ENCODE results near the gene PSEN1.

The PSEN1 gene

DNA sequence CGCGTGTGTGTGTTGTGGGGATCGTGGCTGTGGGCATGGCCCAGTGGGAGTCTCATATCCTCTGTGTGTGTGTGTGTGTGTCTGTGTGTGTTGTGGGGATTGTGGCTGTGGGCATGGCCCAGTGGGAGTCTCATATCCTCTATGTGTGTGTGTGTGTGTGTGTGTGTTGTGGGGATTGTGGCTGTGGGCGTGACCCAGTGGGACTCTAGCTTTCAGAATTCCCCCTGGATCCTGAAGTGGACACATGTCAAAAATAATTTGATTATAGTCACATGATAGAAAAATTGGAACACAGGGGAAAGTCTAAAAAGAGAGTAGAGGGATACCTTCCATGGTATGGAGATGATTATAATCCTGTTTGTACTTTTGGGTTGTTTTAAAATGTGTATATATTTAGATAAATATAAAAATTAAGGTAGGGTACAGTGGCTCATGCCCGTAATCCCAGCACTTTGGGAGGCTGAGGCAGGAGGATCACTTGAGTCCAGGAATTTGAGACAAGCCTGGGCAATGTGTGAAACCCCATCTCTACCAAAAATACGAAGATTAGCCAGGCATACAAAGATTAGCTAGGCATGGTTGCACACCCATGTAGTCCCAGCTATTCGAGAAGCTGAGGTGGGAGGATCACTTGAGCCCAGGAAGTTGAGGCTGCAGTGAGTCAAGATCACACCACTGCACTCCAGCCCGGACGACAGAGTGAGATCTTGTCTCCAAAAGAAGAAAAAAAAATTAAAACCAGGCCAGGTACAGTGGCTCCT lies 112.0 kb downstream of the PSEN1 start:
- no peaks in the 10 kb centered on the region for H3K9me3 ChIP-seq (ENCODE audit: control insufficient read depth, insufficient read depth, low read length)
- no peak overlapping the region for H3K4me3 ChIP-seq (ENCODE audit: low read depth, low read length)
- H3K36me3 ChIP-seq (ENCODE audit: control insufficient read depth, insufficient read depth, low read length) = peaks cover 9% of the 10 kb centered on the region; the same call in 1 of the 2 replicates
- H3K27me3 ChIP-seq (ENCODE audit: control insufficient read depth, insufficient read depth, low read length) = no peaks in the 10 kb centered on the region
- no peaks in the 10 kb centered on the region for H3K4me1 ChIP-seq (ENCODE audit: control insufficient read depth, insufficient read depth, low read length)
- H3K9ac ChIP-seq (ENCODE audit: low read depth, low read length) = no peak overlapping the region
- H3K27ac ChIP-seq (ENCODE audit: low read depth, low read length) = no peak overlapping the region

DNA sequence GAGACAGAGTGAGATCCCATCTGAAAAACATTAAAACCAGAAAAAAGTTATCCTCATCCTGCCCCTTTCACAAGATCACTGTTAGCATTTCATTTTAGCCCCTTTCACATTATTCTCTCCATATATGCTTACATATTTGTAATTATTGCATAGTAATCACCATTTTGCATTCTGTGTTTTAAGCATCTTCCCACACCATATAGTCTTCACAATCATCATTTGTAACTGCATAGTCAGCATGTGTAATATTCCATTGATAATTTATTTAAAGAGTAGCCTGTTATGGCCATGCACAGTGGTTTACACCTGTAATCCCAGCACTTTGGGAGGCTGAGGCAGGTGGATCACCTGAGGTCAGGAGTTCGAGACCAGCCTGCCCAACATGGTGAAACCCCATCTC lies 112.8 kb downstream of the PSEN1 start:
- Histone ChIP-seq H3K4me3 (ENCODE audit: low read depth, low read length) (no peak overlapping the region), H3K9ac (ENCODE audit: low read depth, low read length) (no peak overlapping the region), H3K9me3 (ENCODE audit: control insufficient read depth, insufficient read depth, low read length) (no peaks in the 10 kb centered on the region), H3K27me3 (ENCODE audit: control insufficient read depth, insufficient read depth, low read length) (no peaks in the 10 kb centered on the region), H3K36me3 (ENCODE audit: control insufficient read depth, insufficient read depth, low read length) (peaks cover 9% of the 10 kb centered on the region; the same call in 1 of the 2 replicates), H3K27ac (ENCODE audit: low read depth, low read length) (no peak overlapping the region), H3K4me1 (ENCODE audit: control insufficient read depth, insufficient read depth, low read length) (no peaks in the 10 kb centered on the region)

DNA sequence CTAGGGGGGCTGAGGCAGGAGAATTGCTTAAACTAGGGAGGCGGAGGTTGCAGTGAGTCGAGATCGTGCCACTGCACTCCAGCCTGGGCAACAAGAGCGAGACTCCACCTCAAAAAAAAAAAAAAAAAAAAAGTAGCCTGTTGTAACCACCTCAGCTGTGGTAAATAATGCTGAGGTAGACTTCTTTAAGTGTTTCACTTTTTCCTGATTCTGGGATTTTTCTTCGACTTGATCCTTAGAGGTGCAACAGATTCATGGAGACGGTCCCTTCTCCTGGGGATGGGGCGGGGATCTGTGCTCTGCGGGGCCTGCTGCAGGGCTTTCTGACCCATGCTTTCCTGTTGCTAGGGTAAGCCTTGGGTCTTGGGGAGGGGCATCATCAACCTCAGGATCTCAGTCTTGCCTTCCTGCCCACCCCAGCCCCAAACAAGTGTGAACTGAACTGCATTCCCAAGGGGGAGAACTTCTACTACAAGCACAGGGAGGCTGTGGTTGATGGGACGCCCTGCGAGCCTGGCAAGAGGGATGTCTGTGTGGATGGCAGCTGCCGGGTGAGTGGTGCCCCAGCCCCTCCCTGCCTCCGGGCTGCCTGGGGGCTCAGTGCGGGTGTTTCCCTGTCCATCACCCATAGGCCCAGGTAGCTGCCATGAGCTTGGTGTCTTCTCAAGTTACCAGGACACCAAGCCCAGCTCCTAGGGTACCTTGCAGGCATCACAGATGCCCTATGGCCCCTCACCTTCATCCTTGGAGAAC lies 113.4 kb downstream of the PSEN1 start:
- Histone ChIP-seq H3K4me1 (ENCODE audit: control insufficient read depth, insufficient read depth, low read length) (no peaks in the 10 kb centered on the region), H3K9ac (ENCODE audit: low read depth, low read length) (no peak overlapping the region), H3K4me3 (ENCODE audit: low read depth, low read length) (no peak overlapping the region), H3K9me3 (ENCODE audit: control insufficient read depth, insufficient read depth, low read length) (no peaks in the 10 kb centered on the region), H3K36me3 (ENCODE audit: control insufficient read depth, insufficient read depth, low read length) (peaks cover 9% of the 10 kb centered on the region; the same call in 1 of the 2 replicates), H3K27ac (ENCODE audit: low read depth, low read length) (no peak overlapping the region), H3K27me3 (ENCODE audit: control insufficient read depth, insufficient read depth, low read length) (no peaks in the 10 kb centered on the region)

DNA sequence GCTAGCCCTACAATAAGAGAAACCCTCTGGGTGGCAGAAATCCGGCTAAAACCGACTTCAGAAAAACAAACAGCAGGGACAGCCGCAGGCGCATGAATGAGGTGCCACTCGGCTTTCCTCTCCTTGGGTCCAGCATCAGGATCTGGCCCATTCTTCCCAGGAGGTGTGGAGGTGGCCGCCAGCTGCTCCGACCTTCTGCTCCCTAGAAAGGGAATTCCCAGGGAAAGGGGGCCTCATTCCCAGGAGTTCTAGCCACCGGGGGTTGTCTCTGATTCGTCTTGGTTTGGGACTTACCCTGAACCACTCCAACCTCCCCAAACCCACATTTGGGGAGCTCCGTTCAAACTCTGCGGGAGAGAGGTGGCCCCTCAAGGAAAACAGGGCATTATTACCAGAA lies 114.0 kb downstream of the PSEN1 start:
- Histone ChIP-seq H3K36me3 (ENCODE audit: control insufficient read depth, insufficient read depth, low read length) (peaks cover 9% of the 10 kb centered on the region; the same call in 1 of the 2 replicates), H3K9me3 (ENCODE audit: control insufficient read depth, insufficient read depth, low read length) (no peaks in the 10 kb centered on the region), H3K4me1 (ENCODE audit: control insufficient read depth, insufficient read depth, low read length) (no peaks in the 10 kb centered on the region), H3K27me3 (ENCODE audit: control insufficient read depth, insufficient read depth, low read length) (no peaks in the 10 kb centered on the region), H3K27ac (ENCODE audit: low read depth, low read length) (no peak overlapping the region), H3K9ac (ENCODE audit: low read depth, low read length) (no peak overlapping the region), H3K4me3 (ENCODE audit: low read depth, low read length) (no peak overlapping the region)

DNA sequence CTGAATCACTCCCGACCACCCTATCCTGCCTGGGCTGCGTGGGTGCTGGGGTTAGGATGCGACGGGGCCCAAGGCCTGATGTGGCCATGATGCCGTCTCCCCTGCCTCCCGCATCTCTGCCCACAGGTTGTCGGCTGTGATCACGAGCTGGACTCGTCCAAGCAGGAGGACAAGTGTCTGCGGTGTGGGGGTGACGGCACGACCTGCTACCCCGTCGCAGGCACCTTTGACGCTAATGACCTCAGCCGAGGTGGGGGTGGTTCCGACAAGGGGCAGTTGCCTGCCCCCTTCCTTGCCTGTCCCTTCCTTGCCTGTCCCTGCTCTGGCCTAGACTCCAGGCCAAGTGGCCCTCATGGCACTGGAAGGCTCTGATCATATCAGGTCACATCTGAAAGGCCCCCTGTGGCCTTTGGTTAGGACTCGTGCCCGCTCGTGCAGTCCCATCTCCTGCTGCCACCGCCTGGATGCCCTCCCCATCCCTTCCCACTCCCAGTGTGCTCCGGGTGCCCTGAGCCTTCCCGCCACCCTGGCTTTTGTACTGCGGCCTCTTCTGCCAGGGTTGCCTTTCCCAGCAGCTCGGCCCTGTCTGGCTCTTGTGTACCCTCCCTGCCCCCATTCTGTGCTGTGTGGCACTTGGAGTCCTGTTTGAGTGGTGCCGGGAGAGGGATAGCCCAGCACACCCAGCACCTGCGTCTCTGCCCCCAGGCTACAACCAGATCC lies 114.6 kb downstream of the PSEN1 start:
- H3K4me1 ChIP-seq (ENCODE audit: control insufficient read depth, insufficient read depth, low read length) = no peaks in the 10 kb centered on the region
- no peak overlapping the region for H3K4me3 ChIP-seq (ENCODE audit: low read depth, low read length)
- H3K27me3 ChIP-seq (ENCODE audit: control insufficient read depth, insufficient read depth, low read length) = no peaks in the 10 kb centered on the region
- no peaks in the 10 kb centered on the region for H3K9me3 ChIP-seq (ENCODE audit: control insufficient read depth, insufficient read depth, low read length)
- no peak overlapping the region for H3K27ac ChIP-seq (ENCODE audit: low read depth, low read length)
- peaks cover 9% of the 10 kb centered on the region; the same call in 1 of the 2 replicates for H3K36me3 ChIP-seq (ENCODE audit: control insufficient read depth, insufficient read depth, low read length)
- H3K9ac ChIP-seq (ENCODE audit: low read depth, low read length) = no peak overlapping the region

DNA sequence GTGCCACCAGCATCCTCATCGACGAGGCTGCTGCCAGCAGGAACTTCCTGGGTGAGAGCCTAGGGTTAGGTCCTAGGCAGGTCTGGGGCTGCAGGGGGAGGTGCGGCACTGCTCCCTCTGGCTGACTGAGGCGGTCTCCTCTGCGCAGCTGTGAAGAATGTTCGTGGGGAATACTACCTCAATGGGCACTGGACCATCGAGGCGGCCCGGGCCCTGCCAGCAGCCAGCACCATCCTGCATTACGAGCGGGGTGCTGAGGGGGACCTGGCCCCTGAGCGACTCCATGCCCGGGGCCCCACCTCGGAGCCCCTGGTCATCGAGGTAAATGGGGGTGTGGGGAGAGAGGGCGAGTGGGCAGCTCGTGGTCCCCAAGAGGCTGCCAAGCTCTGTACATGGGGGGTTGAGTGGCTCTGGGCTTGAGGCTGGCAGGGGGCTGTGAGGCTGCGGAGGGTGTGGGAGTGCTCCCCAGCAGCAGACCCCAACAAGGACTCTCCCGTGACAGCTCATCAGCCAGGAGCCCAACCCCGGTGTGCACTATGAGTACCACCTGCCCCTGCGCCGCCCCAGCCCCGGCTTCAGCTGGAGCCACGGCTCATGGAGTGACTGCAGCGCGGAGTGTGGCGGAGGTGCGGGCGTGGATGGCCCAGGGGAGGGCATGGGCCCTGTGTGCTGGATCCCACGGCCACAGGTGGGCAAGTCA lies 115.4 kb downstream of the PSEN1 start:
- Histone ChIP-seq H3K9me3 (ENCODE audit: control insufficient read depth, insufficient read depth, low read length) (no peaks in the 10 kb centered on the region), H3K36me3 (ENCODE audit: control insufficient read depth, insufficient read depth, low read length) (peaks cover 9% of the 10 kb centered on the region; the same call in 1 of the 2 replicates), H3K9ac (ENCODE audit: low read depth, low read length) (no peak overlapping the region), H3K27me3 (ENCODE audit: control insufficient read depth, insufficient read depth, low read length) (no peaks in the 10 kb centered on the region), H3K27ac (ENCODE audit: low read depth, low read length) (no peak overlapping the region), H3K4me3 (ENCODE audit: low read depth, low read length) (no peak overlapping the region), H3K4me1 (ENCODE audit: control insufficient read depth, insufficient read depth, low read length) (no peaks in the 10 kb centered on the region)

DNA sequence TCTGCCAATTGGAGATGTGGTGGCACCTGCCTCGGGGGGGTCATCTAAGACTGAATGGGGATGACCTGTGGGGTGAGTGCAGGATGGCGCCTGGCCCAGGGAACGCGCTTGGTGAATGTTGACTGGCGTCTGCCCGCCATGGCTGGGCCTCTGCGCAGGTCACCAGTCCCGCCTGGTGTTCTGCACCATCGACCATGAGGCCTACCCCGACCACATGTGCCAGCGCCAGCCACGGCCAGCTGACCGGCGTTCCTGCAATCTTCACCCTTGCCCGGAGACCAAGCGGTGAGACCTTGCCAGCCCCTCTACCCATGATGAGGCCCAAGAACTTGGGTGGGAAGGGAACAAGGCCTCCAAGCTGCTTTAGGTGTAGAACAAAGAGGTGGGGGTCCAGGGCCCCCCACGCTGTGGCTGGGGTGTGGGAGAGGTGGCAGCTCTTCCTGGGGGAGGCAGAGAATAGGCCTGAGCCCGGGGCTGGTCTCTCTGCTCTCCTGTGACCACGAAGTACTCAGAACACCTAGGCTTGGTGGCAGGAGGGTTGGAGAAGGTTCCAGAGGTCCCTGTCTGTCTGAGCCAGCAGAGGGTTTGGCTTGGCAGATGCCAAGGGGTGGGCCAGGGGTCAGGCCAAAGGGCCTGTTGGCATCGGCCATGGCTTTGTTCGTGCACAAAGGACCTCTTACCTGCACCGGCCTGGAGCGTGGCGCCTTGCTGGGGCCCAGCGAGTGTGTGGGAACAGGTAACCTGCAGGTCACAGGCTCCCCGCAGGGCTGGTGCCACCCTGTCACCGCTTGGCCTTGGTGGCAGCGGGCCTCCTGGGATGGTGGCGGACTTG lies 116.4 kb downstream of the PSEN1 start:
- no peaks in the 10 kb centered on the region for H3K9me3 ChIP-seq (ENCODE audit: control insufficient read depth, insufficient read depth, low read length)
- no peaks in the 10 kb centered on the region for H3K4me1 ChIP-seq (ENCODE audit: control insufficient read depth, insufficient read depth, low read length)
- H3K4me3 ChIP-seq (ENCODE audit: low read depth, low read length) = no peak overlapping the region
- H3K27ac ChIP-seq (ENCODE audit: low read depth, low read length) = no peak overlapping the region
- H3K9ac ChIP-seq (ENCODE audit: low read depth, low read length) = no peak overlapping the region
- H3K27me3 ChIP-seq (ENCODE audit: control insufficient read depth, insufficient read depth, low read length) = no peaks in the 10 kb centered on the region
- H3K36me3 ChIP-seq (ENCODE audit: control insufficient read depth, insufficient read depth, low read length) = peaks cover 9% of the 10 kb centered on the region; the same call in 1 of the 2 replicates

DNA sequence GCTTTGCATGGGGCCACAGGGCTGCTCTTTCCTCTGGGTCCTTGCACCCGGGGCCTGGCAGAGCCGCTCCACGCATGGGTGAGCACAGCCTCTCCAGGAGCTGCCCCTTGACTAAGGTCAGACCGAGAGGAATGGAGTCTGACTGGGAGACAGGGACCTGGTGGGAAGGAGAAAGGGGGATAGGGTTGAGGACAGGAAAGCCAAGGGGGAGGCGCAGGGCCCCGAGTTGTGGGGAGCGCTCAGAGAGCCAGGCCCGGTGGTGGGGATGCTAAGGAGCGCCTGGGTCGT lies 117.0 kb downstream of the PSEN1 start:
- H3K9ac ChIP-seq (ENCODE audit: low read depth, low read length) = no peak overlapping the region

DNA sequence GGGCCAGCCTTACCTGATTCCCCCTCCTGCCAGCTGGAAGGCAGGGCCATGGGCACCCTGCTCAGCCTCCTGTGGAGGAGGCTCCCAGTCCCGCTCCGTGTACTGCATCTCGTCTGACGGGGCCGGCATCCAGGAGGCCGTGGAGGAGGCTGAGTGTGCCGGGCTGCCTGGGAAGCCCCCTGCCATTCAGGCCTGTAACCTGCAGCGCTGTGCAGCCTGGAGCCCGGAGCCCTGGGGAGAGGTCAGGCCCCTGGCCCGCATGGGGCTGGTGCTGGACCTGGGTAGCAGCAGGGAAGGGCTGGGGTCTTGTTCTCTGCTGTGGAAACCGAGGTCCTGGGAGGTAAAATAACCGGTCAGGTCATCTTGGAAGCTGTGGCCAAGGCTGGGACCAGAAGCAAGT lies 117.4 kb downstream of the PSEN1 start:
- H3K27ac ChIP-seq (ENCODE audit: low read depth, low read length) = no peak overlapping the region
- no peaks in the 10 kb centered on the region for H3K27me3 ChIP-seq (ENCODE audit: control insufficient read depth, insufficient read depth, low read length)
- no peaks in the 10 kb centered on the region for H3K4me1 ChIP-seq (ENCODE audit: control insufficient read depth, insufficient read depth, low read length)
- H3K9me3 ChIP-seq (ENCODE audit: control insufficient read depth, insufficient read depth, low read length) = no peaks in the 10 kb centered on the region
- peaks cover 11% of the 10 kb centered on the region; the same call in 1 of the 2 replicates for H3K36me3 ChIP-seq (ENCODE audit: control insufficient read depth, insufficient read depth, low read length)
- H3K9ac ChIP-seq (ENCODE audit: low read depth, low read length) = no peak overlapping the region
- H3K4me3 ChIP-seq (ENCODE audit: low read depth, low read length) = no peak overlapping the region

More for the DNA sequence above, 117.0 kb downstream of the PSEN1 start:
- Histone ChIP-seq H3K4me1 (ENCODE audit: control insufficient read depth, insufficient read depth, low read length) (no peaks in the 10 kb centered on the region), H3K9me3 (ENCODE audit: control insufficient read depth, insufficient read depth, low read length) (no peaks in the 10 kb centered on the region), H3K36me3 (ENCODE audit: control insufficient read depth, insufficient read depth, low read length) (peaks cover 9% of the 10 kb centered on the region; the same call in 1 of the 2 replicates), H3K27ac (ENCODE audit: low read depth, low read length) (no peak overlapping the region), H3K4me3 (ENCODE audit: low read depth, low read length) (no peak overlapping the region), H3K27me3 (ENCODE audit: control insufficient read depth, insufficient read depth, low read length) (no peaks in the 10 kb centered on the region)

All from HUES48 (cell line).